Neural cell (in vitro differentiated cells): Measurements from ENCODE around the gene LRRC36. TPM values are rescaled to one million over a fixed set of nuclear protein-coding genes. Genes with fewer than 3 reads are reported as not detected.

Experiments
- H2AFZ ChIP-seq: fragments of 200-600, 300-800 bp; sonication (generic), shearing (Covaris generic); 2 replicates; pipeline ENCODE4 v1.6.0; 2014; ENCODE audit warnings: low read depth, mild to moderate bottlenecking, antibody characterized with exemption, low read length, moderate library complexity
- H3F3A ChIP-seq: fragments of 200-600 bp; shearing (Covaris generic); 2 replicates; pipeline ENCODE4 v1.6.1; 2016; ENCODE audit warnings: mild to moderate bottlenecking, moderate library complexity, mixed read lengths, antibody characterized with exemption, low read length; ENCODE audit not compliant: insufficient read depth, poor library complexity, severe bottlenecking
- H3K27ac ChIP-seq: fragments of 200-600, 300-800 bp; sonication (generic), shearing (Covaris generic); 2 replicates; pipeline ENCODE4 v1.5.1; 2014; ENCODE audit warnings: mild to moderate bottlenecking, low read length, moderate library complexity
- H3K27me3 ChIP-seq: fragments of 300-800, 200-600 bp; sonication (generic), shearing (Covaris generic); 2 replicates; pipeline ENCODE4 v1.6.0; 2014; ENCODE audit warnings: mild to moderate bottlenecking, low read depth, low read length, moderate library complexity; ENCODE audit not compliant: insufficient read depth
- H3K36me3 ChIP-seq: fragments of 300-800, 200-600 bp; sonication (generic), shearing (Covaris generic); 2 replicates; pipeline ENCODE4 v1.5.1; 2014; ENCODE audit warnings: mild to moderate bottlenecking, antibody characterized with exemption, low read length, moderate library complexity; ENCODE audit not compliant: insufficient read depth
- H3K4me2 ChIP-seq: fragments of 300-800, 200-600 bp; sonication (generic), shearing (Covaris generic); 2 replicates; pipeline ENCODE4 v1.6.0; 2014; ENCODE audit warnings: mild to moderate bottlenecking, low read length
- H3K4me3 ChIP-seq: fragments of 300-800, 200-600 bp; sonication (generic), shearing (Covaris generic); 2 replicates; pipeline ENCODE4 v1.5.1; 2014; ENCODE audit warnings: mild to moderate bottlenecking, low read length, moderate library complexity
- H3K79me2 ChIP-seq: fragments of 200-600 bp; shearing (Covaris generic); replicated peaks from 2 replicates; pipeline ENCODE4 v1.6.0; 2014; ENCODE audit warnings: mild to moderate bottlenecking, low read length, moderate library complexity; ENCODE audit not compliant: insufficient read depth
- H3K9ac ChIP-seq: fragments of 300-800, 200-600 bp; sonication (generic), shearing (Covaris generic); 2 replicates; pipeline ENCODE4 v1.6.1; 2016; ENCODE audit warnings: mild to moderate bottlenecking, low read length, mixed read lengths
- H3K9me2 ChIP-seq: fragments of 200-600 bp; shearing (Covaris generic); 2 replicates; pipeline ENCODE4 v1.6.1; 2016; ENCODE audit warnings: mild to moderate bottlenecking, low read length, mixed read lengths; ENCODE audit not compliant: insufficient read depth
- H3K9me3 ChIP-seq: fragments of 200-600, 300-800 bp; sonication (generic), shearing (Covaris generic); 2 replicates; pipeline ENCODE4 v1.6.1; 2016; ENCODE audit warnings: mild to moderate bottlenecking, mixed run types, low read length, moderate library complexity, mixed read lengths
- H4K20me1 ChIP-seq: fragments of 200-600 bp; shearing (Covaris generic); 2 replicates; pipeline ENCODE4 v1.6.1; 2016; ENCODE audit warnings: mild to moderate bottlenecking, mixed run types; ENCODE audit not compliant: insufficient read depth
- CTCF ChIP-seq: fragments of 450-650 bp; IDR thresholded peaks from 2 replicates; pipeline ENCODE4 v1.5.1; 2014; ENCODE audit warnings: antibody characterized with exemption, mild to moderate bottlenecking, moderate library complexity; ENCODE audit not compliant: poor library complexity, severe bottlenecking
- EP300 ChIP-seq: fragments of 450-650 bp; conservative IDR thresholded peaks from 2 replicates; pipeline ENCODE4 v1.6.1; 2014; ENCODE audit warnings: antibody characterized with exemption, mild to moderate bottlenecking, moderate library complexity; ENCODE audit not compliant: poor library complexity, severe bottlenecking
- EZH2 ChIP-seq: fragments of 200-600, 300-800 bp; shearing (Covaris generic), sonication (generic); IDR thresholded peaks from 2 replicates; pipeline ENCODE4 v1.6.1; 2014; ENCODE audit warnings: antibody characterized with exemption, low read length, borderline replicate concordance, mild to moderate bottlenecking; ENCODE audit not compliant: insufficient read depth, poor library complexity, severe bottlenecking
- MXI1 ChIP-seq: fragments of 450-650 bp; conservative IDR thresholded peaks from 2 replicates; pipeline ENCODE4 v1.6.1; 2014; ENCODE audit warnings: antibody characterized with exemption, mild to moderate bottlenecking; ENCODE audit not compliant: poor library complexity, severe bottlenecking
- POLR2AphosphoS5 ChIP-seq: IDR thresholded peaks from 2 replicates; pipeline ENCODE4 v1.6.1; 2012
- RAD21 ChIP-seq: fragments of 450-650 bp; conservative IDR thresholded peaks from 2 replicates; pipeline ENCODE4 v1.6.1; 2014; ENCODE audit warnings: antibody characterized with exemption, mild to moderate bottlenecking, moderate library complexity
- SMC3 ChIP-seq: fragments of 450-650 bp; conservative IDR thresholded peaks from 2 replicates; pipeline ENCODE4 v1.6.1; 2014; ENCODE audit warnings: antibody characterized with exemption, mild to moderate bottlenecking, moderate library complexity; ENCODE audit not compliant: poor library complexity
- TAF1 ChIP-seq: IDR thresholded peaks from 2 replicates; pipeline ENCODE4 v1.6.1; 2012; ENCODE audit warnings: low read depth
- polyA plus RNA-seq: library from polyadenylated mRNA; depleted of rRNA; stranded (reverse); fragments of >200 nt; gene quantifications from 2 replicates; pipeline ENCODE4 v1.2.3, GENCODE V29; 2014
- TF ChIP-seq, protein P1 (sequence below): IDR thresholded peaks from 2 replicates; pipeline ENCODE4 v1.6.1; 2012; ENCODE audit warnings: borderline replicate concordance

The LRRC36 gene
- polyA plus RNA-seq, 1 donor from 2014 or later, result 1.6 TPM

GRCh38 chr16:67329901-67330300 is 3.3 kb downstream of the LRRC36 start:
- no peaks in the 10 kb centered on the region for H3K36me3 ChIP-seq
- no peak overlapping the region for H3K4me2 ChIP-seq
- H2AFZ ChIP-seq, result no peak overlapping the region
- peaks cover 3% of the 10 kb centered on the region for H3K27me3 ChIP-seq
- no peaks in the 10 kb centered on the region for H3K9me2 ChIP-seq
- TF ChIP-seq POLR2AphosphoS5, result no peak
- TF ChIP-seq SMC3, result no peak
- TF ChIP-seq RAD21, result no peak
- TF ChIP-seq, protein P1, sequence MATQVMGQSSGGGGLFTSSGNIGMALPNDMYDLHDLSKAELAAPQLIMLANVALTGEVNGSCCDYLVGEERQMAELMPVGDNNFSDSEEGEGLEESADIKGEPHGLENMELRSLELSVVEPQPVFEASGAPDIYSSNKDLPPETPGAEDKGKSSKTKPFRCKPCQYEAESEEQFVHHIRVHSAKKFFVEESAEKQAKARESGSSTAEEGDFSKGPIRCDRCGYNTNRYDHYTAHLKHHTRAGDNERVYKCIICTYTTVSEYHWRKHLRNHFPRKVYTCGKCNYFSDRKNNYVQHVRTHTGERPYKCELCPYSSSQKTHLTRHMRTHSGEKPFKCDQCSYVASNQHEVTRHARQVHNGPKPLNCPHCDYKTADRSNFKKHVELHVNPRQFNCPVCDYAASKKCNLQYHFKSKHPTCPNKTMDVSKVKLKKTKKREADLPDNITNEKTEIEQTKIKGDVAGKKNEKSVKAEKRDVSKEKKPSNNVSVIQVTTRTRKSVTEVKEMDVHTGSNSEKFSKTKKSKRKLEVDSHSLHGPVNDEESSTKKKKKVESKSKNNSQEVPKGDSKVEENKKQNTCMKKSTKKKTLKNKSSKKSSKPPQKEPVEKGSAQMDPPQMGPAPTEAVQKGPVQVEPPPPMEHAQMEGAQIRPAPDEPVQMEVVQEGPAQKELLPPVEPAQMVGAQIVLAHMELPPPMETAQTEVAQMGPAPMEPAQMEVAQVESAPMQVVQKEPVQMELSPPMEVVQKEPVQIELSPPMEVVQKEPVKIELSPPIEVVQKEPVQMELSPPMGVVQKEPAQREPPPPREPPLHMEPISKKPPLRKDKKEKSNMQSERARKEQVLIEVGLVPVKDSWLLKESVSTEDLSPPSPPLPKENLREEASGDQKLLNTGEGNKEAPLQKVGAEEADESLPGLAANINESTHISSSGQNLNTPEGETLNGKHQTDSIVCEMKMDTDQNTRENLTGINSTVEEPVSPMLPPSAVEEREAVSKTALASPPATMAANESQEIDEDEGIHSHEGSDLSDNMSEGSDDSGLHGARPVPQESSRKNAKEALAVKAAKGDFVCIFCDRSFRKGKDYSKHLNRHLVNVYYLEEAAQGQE, result no peak
- TF ChIP-seq EZH2, result no peak
- no peak for TF ChIP-seq CTCF
- TF ChIP-seq EP300, result no peak
- no peak for TF ChIP-seq TAF1
- TF ChIP-seq MXI1, result no peak
- H4K20me1 ChIP-seq, result no peaks in the 10 kb centered on the region
- no peaks in the 10 kb centered on the region for H3F3A ChIP-seq
- no peak overlapping the region for H3K4me3 ChIP-seq
- H3K79me2 ChIP-seq, result no peaks in the 10 kb centered on the region
- no peak overlapping the region for H3K27ac ChIP-seq
- no peak overlapping the region for H3K9ac ChIP-seq
- H3K9me3 ChIP-seq, result no peaks in the 10 kb centered on the region

- Histone ChIP-seq H3K4me3 (no peak overlapping the region), H3K9ac (no peak overlapping the region), H3K9me2 (no peaks in the 10 kb centered on the region)
These were observed 6.7 kb downstream of the LRRC36 start for GRCh38 chr16:67333315-67333714.

More at GRCh38 chr16:67333315-67333714, 6.7 kb downstream of the LRRC36 start:
- no peak overlapping the region for H3K27ac ChIP-seq
- H4K20me1 ChIP-seq, result no peaks in the 10 kb centered on the region
- no peaks in the 10 kb centered on the region for H3K9me3 ChIP-seq
- H3F3A ChIP-seq, result no peaks in the 10 kb centered on the region
- no peak for TF ChIP-seq EP300
- no peak for TF ChIP-seq CTCF
- no peak for TF ChIP-seq MXI1
- TF ChIP-seq, protein P1, result no peak
- no peak for TF ChIP-seq TAF1
- no peak for TF ChIP-seq POLR2AphosphoS5
- TF ChIP-seq SMC3, result no peak
- no peak for TF ChIP-seq EZH2
- TF ChIP-seq RAD21, result no peak
- H2AFZ ChIP-seq, result no peak overlapping the region
- H3K27me3 ChIP-seq, result no peaks in the 10 kb centered on the region
- no peaks in the 10 kb centered on the region for H3K79me2 ChIP-seq
- H3K36me3 ChIP-seq, result no peaks in the 10 kb centered on the region
- H3K4me2 ChIP-seq, result no peak overlapping the region
